Left ventricle myocardium superior (tissue), 1 donor: ENCODE data around the gene CASQ1. TPM values are rescaled to one million over a fixed set of nuclear protein-coding genes. Genes with fewer than 3 reads are reported as not detected.
A peak's percentile ranks its signal among the peaks of the same experiment; 100 is the strongest.

Experiments used
- ATAC-seq: fragments of 200-7000 bp; cut with Tn5 transposase; one replicate; pipeline ENCODE4 v1.9.1; 2020; ENCODE audit warnings: mild to moderate bottlenecking, moderate library complexity
- DNase-seq: peaks from one replicate; pipeline ENCODE4 v3.0.0-alpha.2; 2020
- intact Hi-C: fragments of 100-400 bp; cut with micrococcal nuclease; formaldehyde crosslinking; loops from one replicate; pipeline ENCODE4 v1.11.0; 2022
- total RNA-seq: library from RNA; stranded (reverse); fragmentation: NEBNext Ultra II Directional; extraction: Animal tissue kit (Norgen Biotek cat#: 25700); gene quantifications from one replicate; pipeline ENCODE4 v1.2.1, GENCODE V29; 2021
- donor health status: DM: no; HTN: yes; CAD: no; lungs with severe emphysema.

Gene CASQ1
- total RNA-seq, 1 donor from 2014 or later = 20.0 TPM

DNA sequence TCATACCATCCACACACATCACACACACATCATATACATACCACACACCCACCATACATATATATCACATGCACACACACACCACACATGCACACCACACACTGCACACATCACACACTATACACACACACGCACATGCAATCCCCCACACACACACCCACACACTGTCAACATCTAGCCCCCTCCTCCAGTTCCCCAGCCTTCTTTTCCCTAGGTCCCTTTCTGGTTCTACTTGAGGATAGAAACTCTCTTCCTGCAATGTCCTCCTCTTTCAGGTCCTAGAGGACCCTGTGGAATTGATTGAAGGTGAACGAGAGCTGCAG, 4.3 kb downstream of the CASQ1 start:
- ATAC-seq (no peak), DNase-seq (no peak)
- intact Hi-C loops = loop anchor here (10.0 kb wide), 2 partner anchors 60 to 90 kb away; no protein-coding TSS in a partner anchor

DNA sequence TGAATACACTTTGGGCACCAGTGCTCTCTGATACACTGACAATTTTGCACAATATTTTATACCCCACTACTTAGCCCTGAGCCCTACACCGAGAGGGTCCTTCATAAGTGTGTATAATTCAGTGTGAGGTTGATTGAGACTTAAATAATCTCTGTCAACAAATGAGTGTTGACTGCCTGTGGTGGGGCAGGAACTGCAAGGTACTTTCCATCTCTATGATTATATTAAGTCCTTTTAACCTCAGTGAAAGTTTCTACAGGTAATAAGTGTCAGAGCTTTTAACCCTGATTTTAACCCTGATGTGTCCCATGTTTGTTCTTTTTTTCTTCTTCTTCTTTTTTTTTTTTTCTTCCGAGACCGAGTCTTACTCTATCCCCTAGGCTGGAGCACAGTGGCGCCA, 5.8 kb downstream of the CASQ1 start:
- DNase-seq (no peak), ATAC-seq (no peak)
- intact Hi-C loops = loop anchor here (10.0 kb wide), 2 partner anchors 59 to 91 kb away; no protein-coding TSS in a partner anchor

DNA sequence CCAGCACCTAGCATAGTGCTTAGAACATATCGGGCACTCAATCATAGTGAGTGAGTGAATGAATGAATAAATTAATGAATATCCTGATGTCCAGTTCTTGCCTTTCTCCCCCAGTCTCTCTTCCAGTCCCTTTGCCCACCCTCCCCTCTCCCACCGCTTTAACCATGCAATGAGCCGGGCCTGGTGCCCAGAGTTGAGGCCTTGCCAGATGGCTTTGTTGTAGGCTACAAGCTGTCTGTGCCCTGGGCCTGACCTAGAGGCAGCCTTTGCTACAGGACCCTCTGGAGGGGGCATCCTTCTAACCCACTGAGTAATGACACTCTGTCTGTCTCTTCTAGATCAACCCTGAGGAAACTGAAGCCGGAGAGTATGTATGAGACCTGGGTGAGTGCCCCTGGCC, 6.9 kb downstream of the CASQ1 start:
- intact Hi-C loops = loop anchor here (10.0 kb wide), 2 partner anchors 58 to 92 kb away; no protein-coding TSS in a partner anchor
- peak; percentile 74 for DNase-seq
- ATAC-seq = no peak

DNA sequence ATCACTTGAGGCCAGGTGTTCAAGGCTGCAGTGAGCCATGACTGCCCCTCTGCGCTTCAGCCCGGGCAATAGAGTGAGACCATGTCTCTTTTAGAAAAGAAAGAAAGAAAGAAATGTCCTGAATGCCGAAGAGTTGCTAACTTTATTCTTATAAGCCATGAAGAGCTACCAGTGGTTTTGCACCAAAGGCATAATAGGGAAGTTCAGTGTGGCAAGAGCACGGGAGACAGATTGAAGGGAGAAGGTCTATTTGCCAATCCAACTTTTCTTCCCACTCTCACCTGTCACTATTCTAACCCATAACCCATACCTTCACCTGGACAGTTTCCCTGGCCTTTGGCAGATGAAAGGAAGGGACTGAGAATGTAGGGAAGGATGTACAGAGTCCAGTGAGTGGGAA, 10.4 kb downstream of the CASQ1 start:
- DNase-seq (no peak), ATAC-seq (no peak)
- intact Hi-C loops = no loop called here

DNA sequence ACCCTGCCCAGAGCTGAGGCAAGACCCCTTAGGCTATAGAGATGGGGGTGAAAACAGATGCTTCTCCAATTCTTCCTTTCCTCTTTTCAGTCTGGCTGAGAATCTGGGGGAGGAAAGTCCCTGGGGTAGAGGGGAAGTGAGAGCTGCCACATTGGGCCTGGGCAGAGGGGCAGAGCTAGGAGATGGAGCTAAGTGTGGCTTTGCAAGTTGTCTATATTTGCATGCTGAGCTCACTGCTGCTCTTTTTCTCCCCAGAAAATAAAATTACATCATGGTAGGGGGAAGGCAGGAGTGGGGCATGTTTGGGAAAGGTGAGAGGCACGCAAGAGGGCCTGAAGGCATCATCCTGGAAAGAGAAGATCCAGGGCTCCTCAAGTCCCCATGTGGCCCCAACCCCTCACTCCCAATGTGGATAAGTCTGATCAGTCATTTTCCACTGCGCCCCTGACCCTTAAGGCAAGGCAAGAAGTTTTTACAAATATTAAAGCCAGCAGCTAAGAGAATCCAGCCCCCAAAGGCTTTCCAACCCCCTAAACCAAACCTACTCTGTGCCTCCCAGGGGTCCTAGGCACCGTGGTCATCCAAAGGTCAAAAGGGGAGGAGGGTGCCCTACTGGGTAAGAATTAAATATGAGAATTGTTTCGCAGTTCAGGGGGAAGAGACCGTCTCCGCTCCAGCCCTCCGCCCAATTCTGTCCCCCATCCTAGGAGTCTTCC, 14.3 kb downstream of the CASQ1 start:
- no peak for ATAC-seq
- intact Hi-C loops = no loop called here
- no peak for DNase-seq

DNA sequence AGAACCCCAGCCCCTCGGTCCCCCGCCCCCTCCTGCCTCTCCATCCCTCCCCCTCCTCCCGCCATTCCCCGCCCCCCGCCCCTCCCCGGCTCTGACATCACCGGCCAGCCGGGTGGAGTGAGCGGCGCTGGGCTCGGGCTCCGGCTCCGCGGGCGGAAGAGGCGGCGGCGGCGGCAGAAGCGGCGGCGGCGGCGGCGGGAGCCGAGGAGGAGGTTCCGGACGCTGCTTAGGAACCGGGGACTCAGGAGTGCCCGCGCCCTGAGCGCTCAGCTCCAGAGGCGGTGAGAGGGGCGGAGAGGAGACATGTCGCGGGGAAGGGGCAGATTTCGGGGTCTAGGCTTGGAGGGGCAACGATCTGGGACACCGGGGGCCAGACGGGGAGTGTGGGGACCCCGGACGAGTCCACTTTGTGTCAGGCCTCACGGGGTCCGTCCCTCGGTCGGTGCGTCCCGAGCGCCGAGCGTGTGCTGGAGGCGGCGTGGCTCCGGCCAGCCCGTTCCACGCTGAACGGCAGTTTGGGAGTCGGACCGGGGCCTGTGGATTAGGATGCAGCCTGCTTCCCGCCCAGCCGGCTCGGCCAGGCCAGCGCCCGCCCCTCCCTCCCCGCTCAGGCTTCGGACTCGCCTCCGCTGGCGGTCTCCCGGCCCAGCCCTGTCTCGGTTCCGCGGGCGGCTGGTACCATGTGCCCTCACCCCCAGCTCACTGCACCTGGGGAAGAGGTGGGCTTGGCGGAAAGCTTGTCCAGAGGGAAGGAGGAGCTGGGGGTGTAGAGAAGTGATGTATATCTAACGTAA, 15.1 kb downstream of the CASQ1 start, which contains the start of gene PEA15:
Gene PEA15 (plus strand): TSS at position 143 of the 794 bp plus-strand sequence. CDS start 6,161 bp downstream, outside the sequence.
- ATAC-seq = peak; percentile 86
- intact Hi-C loops = no loop called here
- DNase-seq = peak; percentile 91

DNA sequence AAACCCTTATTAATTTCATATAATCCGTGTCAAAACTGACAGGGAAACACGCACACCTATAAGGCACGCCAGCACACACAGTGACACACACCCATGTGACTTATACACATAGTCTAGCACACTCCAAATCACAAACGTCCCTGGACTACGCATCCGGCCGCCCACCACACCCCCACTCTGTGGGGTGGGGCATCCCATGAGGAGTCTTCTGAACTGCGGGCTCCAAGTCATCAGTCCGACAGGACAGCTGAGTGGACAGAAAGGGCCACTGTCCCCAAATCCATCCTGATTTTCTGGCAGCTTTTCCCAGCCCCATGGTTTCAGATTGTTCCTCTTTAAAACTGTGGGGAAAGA, 15.6 kb downstream of the CASQ1 start:
- intact Hi-C loops = no loop called here
- DNase-seq (peak; percentile 56), ATAC-seq (peak; percentile 40)

DNA sequence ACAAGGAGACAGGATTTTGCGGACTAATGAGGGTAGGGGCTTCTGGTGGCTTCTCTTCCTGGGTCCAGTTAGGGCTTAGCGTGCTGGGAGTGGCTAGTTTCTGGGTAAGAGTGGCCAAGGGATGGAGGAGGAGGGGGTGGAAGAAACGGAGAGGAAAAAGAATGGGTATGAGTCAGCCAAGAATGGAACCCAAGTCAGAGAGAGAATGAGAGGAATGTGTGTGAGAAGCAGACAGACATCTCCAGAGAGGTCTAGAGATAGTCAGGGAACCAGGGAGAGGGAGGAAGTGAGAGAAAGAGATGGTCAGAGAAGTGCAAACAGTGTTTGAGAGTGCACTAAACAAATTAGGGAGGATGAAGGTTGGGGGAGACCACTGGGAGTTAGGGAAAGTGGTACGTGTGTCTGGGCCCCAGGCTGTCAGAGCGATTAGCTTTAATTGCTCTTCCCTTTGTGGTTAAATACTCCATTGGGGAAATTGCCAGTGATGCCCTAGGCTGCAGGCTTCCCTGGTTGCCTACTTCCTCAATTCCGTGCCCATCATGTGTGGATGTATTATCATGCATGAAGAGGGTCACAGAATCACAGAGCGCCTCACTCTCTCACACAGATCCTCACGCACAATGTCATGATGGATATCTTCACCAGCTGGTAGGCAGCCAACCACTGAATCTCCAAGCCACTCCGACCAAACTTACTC, 16.2 kb downstream of the CASQ1 start:
- intact Hi-C loops = no loop called here
- no peak for DNase-seq
- ATAC-seq = no peak

DNA sequence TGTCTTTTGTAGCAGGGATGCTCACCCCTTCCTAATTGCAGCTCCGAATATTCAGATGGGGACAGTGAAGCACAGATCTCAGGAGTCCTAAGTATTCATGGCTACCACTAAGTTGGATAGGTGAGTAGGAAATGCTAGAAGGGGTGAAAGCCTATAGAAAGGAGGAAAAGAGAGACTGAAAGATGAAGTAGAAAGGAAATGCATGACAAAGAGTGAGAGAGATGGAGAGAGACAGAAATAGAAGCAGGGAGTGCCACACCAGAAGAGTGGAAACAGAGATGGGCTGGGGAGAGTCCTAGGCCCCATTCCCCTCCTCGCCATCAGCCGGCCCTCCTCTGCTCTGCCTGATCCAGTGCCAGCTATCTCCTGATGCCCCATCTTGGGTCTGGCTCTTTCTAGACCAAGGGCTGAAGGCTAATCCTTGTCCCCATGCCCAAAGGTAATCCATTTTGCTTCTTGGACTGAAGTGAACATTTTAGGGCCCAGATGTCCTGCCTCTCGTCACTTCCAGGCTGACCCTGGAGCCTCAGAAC, 16.8 kb downstream of the CASQ1 start:
- DNase-seq (no peak), ATAC-seq (no peak)
- intact Hi-C loops = no loop called here

DNA sequence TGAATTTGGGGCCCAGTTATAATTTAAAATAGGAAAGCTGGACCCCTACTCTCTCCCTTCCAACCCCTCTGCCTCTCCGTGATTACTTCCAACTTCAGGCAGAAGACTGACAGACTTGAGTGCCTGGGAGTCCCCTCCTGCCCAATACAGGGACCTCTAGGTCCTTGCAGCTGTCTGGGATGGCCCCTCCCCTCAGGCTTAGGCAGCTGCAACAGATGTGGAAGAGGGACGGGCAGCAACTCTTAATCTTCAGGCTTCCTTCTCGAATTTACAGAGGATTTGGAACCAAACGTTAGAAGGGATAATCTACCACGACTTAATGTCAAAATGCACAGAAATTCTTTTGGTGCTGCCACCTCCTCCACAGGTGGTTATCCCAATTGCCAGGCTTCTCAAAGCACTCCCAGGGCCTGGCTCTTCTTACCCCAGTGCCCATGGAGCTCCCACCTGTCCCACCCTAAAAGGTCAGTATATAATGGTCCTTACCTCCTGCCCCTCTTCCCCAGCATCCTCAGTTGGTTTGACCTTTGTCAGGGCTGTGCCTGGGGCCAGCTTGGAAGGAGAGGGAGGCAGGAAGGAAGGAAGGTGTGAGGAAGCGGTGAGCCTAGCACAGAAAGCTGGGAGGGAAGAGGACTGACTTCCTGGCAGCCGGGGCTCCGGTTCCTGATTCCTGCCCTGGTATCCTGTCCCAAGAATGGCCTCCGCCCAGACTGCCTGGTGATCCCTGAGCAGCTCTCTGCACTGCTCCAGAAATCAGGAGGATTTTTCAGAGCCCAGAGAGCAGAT, 17.6 kb downstream of the CASQ1 start:
- DNase-seq = no peak
- intact Hi-C loops = no loop called here
- no peak for ATAC-seq

DNA sequence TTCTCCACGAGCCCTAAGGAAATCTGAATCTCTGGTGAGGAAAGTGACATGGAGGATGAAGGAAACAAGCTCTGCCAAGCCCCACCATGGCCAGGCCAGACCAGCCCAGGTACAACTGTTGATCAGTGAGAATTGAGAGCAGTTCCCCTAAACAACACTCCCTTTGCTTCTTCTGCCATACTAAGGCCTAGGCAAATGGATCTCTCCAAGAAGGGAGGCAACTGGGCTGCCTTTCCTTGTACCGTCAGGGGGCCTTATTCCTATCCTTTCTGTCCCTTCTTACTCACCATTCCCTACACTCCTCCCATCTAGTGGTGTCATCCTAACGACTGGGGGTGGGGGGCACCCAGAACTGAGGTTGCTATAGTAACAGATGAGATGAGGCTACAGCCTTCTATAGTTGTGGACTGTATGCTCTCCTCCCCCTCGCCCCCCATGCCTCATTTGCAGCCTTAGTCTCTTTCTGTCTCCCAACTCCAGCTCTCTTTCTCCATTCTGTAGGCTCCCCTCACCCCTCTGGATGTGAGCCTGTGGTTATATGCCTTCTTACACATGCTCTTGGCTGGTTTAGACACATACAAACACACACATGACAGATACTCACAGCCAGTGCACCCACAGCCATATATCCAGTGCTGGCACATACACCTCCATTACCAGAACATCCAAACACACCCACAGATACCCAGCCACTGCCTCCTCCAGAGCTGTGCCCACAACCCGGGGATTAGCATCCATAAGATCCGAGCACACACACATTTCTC, 18.4 kb downstream of the CASQ1 start:
- no peak for ATAC-seq
- DNase-seq = no peak
- intact Hi-C loops = no loop called here

DNA sequence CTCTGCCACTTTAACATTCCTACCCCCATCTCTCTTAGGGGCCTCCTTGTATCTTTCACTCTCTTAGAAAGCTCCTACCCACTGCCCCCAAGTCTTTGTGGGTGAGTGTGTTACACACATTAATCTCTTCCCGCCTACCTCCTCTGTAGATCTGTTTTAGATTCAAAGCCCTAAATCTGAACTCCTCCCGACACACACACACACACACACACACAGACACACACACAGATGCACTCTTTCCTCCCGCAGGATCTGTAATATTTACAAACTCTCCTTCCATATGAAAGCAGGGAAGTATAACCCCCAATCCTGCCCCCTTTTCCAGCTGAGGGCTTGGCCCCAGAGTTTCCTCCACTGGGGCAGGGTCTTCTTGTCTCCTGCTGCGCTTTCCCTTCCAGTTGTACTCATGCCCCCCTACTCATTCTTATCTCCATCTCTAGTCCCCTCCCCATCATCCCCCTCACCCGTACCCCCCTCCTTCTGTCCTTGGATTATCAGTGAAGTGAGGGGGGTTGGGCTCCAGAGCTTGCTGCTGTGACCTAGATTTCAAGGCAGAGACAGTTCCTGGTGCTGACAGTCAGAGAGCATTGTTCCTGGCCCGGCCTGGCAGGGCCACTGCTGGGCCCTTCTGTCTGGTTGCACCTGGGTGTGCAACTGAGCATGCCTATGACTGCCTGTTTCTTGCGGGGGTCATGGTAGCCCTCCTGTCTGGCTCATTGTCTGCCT, 19.1 kb downstream of the CASQ1 start:
- ATAC-seq (peak; percentile 74), DNase-seq (peak; percentile 77)
- intact Hi-C loops = no loop called here

DNA sequence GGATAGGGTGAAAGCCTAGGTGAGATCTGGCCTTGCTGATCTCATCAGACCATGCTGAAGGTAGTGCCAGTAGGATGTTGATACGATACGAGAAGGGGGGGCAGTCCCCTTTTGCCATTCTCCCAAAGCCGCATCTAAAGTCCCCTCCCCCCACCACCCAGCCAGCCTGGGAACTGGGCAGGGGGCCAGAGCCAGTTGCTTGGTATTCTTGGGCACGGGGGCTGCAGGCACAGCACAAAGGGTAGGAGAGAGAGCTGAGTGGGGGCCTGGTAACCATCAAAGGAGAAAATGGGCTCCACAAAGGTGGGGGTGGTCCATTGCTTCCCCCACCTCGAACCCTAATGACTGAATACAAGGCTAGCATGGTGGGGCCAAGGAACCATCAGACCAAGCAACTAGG, 20.2 kb downstream of the CASQ1 start:
- intact Hi-C loops = no loop called here

DNA sequence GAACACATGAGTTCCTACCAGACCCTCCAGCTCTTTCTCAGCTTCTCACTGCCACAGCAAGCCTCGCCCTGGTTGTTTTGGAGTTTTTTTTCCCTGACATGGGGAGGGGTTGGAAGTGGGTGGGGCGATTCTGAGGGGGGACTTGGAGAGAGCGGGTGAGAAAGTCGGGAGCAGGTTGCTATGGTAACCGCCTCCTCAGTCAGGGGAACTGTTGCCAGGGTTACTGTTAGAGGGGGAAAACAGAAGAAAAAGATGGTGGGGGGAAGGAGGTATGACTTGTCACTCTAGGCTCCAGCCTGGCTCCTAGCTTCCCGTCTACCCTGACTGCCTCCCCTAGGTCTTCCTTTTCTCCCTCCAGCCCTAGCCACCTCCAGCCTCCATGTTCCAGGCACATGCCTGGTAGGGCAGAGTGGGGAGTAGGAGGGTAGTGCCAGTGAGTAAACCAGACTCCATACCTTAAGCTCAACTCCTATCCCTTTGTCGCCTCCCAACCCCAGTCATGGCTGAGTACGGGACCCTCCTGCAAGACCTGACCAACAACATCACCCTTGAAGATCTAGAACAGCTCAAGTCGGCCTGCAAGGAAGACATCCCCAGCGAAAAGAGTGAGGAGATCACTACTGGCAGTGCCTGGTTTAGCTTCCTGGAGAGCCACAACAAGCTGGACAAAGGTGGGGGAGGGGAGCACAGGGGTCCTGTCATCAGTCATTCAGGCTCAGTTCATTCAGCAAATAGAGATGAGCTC, 20.8 kb downstream of the CASQ1 start:
- intact Hi-C loops = no loop called here
- ATAC-seq = no peak

More for the DNA sequence above, 20.2 kb downstream of the CASQ1 start:
- DNase-seq (peak; percentile 43), ATAC-seq (no peak)

DNA sequence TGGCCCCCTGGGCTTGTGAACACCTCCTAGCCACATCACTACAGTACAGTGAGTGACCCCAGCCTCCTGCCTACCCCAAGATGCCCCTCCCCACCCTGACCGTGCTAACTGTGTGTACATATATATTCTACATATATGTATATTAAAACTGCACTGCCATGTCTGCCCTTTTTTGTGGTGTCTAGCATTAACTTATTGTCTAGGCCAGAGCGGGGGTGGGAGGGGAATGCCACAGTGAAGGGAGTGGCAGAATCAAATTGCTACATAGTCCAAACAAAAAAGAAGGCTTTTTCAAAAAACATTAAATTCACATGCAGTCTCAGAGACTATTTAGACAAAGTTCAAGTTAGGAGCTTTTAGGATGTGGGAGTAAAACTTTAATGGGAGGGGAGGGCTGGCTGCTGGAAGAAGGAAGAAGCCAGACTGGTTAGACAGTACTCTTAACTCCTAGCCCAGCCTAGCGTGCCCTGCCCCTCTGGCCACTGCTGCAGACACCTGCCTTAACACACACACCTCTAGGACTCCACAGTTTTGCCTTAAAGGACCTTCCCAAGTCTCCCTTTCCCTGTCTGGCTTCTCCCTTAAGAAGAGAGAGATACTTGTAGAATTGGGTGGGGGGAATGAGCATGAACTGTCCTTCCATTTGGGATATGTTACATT, 24.2 kb downstream of the CASQ1 start:
- intact Hi-C loops = no loop called here
- ATAC-seq = no peak
- DNase-seq = no peak

More for the DNA sequence above, 20.8 kb downstream of the CASQ1 start:
- no peak for DNase-seq

DNA sequence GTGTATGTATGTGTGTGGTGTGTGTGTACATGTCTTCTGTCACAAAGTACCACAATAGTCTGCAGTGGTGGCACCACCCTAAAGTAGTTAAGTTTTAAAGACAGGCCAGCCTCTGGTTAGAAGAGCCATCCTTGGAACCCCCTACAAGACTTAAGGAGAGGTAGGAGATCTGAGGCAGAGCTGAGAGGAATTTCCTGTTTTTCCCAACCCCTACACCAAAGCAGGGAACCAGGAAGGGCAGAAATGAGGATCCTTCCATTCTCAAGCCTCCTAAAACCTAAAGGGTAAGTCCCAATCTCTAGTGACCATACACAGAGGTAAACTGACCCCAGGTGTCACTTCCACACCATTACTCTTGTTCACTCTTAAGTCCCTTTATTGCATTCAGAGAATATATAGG, 25.9 kb downstream of the CASQ1 start:
- intact Hi-C loops = no loop called here
- ATAC-seq = no peak
- no peak for DNase-seq
